ENCODE results near the gene TSSK3. TPM values are rescaled to one million over a fixed set of nuclear protein-coding genes. Genes with fewer than 3 reads are reported as not detected.

TSSK3 gene
- total RNA-seq, 1 experiment from 2014 or later = 2.9 TPM

- peaks cover 2% of the 10 kb centered on the region for H3K36me3 Mint-ChIP-seq
- H3K4me3 Mint-ChIP-seq = no peak overlapping the region
- DNase-seq (ENCODE audit: low spot score) (no peak), ATAC-seq (no peak)
- TF ChIP-seq ARID4B (CRISPR knock-in tag; IDR thresholded peaks at IDR 0.05; ENCODE audit: borderline replicate concordance) (no peak), ZMAT4 (CRISPR knock-in tag; IDR thresholded peaks at IDR 0.05) (no peak), NFYB (CRISPR knock-in tag; conservative IDR thresholded peaks at IDR 0.05; ENCODE audit: low read depth) (no peak), PREB (CRISPR knock-in tag; IDR thresholded peaks at IDR 0.05; ENCODE audit: borderline replicate concordance) (no peak), TP53 (CRISPR knock-in tag; IDR thresholded peaks at IDR 0.05) (no peak), ERG (CRISPR knock-in tag; IDR thresholded peaks at IDR 0.05) (no peak), TEAD4 (CRISPR knock-in tag; IDR thresholded peaks at IDR 0.05) (no peak), CTCF (IDR thresholded peaks at IDR 0.05) (no peak; the same call in 1 of the 2 replicates), TCF7 (CRISPR knock-in tag; IDR thresholded peaks at IDR 0.05; ENCODE audit: low read depth) (no peak)
- peaks cover 24% of the 10 kb centered on the region for H3K4me1 Mint-ChIP-seq
- H3K9me3 Mint-ChIP-seq = no peaks in the 10 kb centered on the region
- ChIA-PET POLR2A (no interaction called here), CTCF (no interaction called here)
- H3K27me3 Mint-ChIP-seq (ENCODE audit: low read depth) = peaks cover 16% of the 10 kb centered on the region
- no peak overlapping the region for H3K27ac Mint-ChIP-seq
Observed at GRCh38 chr1:32339363-32339978, 22.9 kb upstream of the TSSK3 start.

GRCh38 chr1:32341186-32341757, 21.1 kb upstream of the TSSK3 start:
- CTCF ChIA-PET = interaction anchor here (0.6 to 2.2 kb wide), 3 partner anchors 10 to 105 kb away, joined by 3 to 21 read pairs (median 4); no protein-coding TSS in a partner anchor
- Mint-ChIP-seq H3K9me3 (no peaks in the 10 kb centered on the region), H3K4me1 (peaks cover 19% of the 10 kb centered on the region), H3K36me3 (no peaks in the 10 kb centered on the region), H3K27ac (no peak overlapping the region), H3K4me3 (no peak overlapping the region), H3K27me3 (ENCODE audit: low read depth) (peaks cover 22% of the 10 kb centered on the region)
- POLR2A ChIA-PET = interaction anchor here (1.1 kb wide), 1 partner anchor 10 kb away, joined by 4 read pairs; no protein-coding TSS in a partner anchor
- no peak for DNase-seq (ENCODE audit: low spot score)
- ATAC-seq = no peak
- TF ChIP-seq SP1 (CRISPR knock-in tag; conservative IDR thresholded peaks at IDR 0.05) (no peak), ETV6 (CRISPR knock-in tag; IDR thresholded peaks at IDR 0.05) (no peak), ARID4B (CRISPR knock-in tag; IDR thresholded peaks at IDR 0.05; ENCODE audit: borderline replicate concordance) (no peak), ZNF281 (CRISPR knock-in tag; IDR thresholded peaks at IDR 0.05) (no peak), USF1 (CRISPR knock-in tag; IDR thresholded peaks at IDR 0.05) (no peak), FOXK1 (CRISPR knock-in tag; IDR thresholded peaks at IDR 0.05) (no peak), MAX (CRISPR knock-in tag; IDR thresholded peaks at IDR 0.05) (no peak)
